K562 (cell line): ENCODE measurements around the gene GATA6. TPM values are rescaled to one million over a fixed set of nuclear protein-coding genes. Genes with fewer than 3 reads are reported as not detected.

Experiments used
- ATAC-seq: fragments of 200-7000 bp; cut with Tn5 transposase; 3 replicates; pipeline ENCODE4 v1.9.1; 2020; ENCODE audit warnings: moderate library complexity
- BruUV-seq: library from RNA; stranded (reverse); fragments of 400-500 nt; replicated peaks from 2 replicates; lab custom pipeline; 2021; lab: Mats Ljungman, UMichigan
- CTCF ChIA-PET: fragments of 300-600 bp; formaldehyde crosslinking; extraction: SDS; loops from one replicate; lab custom pipeline; 2021; ENCODE audit warnings: low intra/inter-chr PET ratio; lab: Yijun Ruan, JAX
- POLR2A ChIA-PET: fragments of 300-600, 350-650 bp; sonication (Branson Sonifier 250); formaldehyde crosslinking; extraction: SDS; loops from one replicate; lab custom pipeline; 2021; ENCODE audit warnings: antibody characterized with exemption, inconsistent platforms; lab: Yijun Ruan, JAX
- DNase-seq, 4 experiments: peaks; one replicate each; pipeline versions ENCODE4 v3.0.0 to v3.0.0-alpha.2; 2011 to 2018; ENCODE audit warnings: low spot score in 3 of 4, mixed read lengths in 3 of 4; ENCODE audit errors: extremely low read depth in 1 of 4
- FAIRE-seq: peaks from 2 replicates; lab custom pipeline; 2011; peaks lifted over from hg19 to GRCh38; lab: Jason Lieb, UNC
- H2AFZ ChIP-seq: 2 replicates; pipeline ENCODE4 v1.6.0; 2011; ENCODE audit warnings: low read depth, low read length, control low read depth, inconsistent platforms
- H3K27ac ChIP-seq: fragments of 200-600 bp; 3 replicates; pipeline ENCODE4 v1.8.0; 2011; ENCODE audit warnings: low read depth, mild to moderate bottlenecking, control low read depth, inconsistent platforms, low read length, moderate library complexity, mixed read lengths; ENCODE audit errors: extremely low read depth
- H3K27me3 ChIP-seq, 2 experiments: fragments of 300-600 bp in 1 of 2; 2 replicates in 1 of 2; 3 replicates in 1 of 2; pipeline versions ENCODE4 v1.6.0 to v1.8.0; 2011; ENCODE audit warnings: inconsistent platforms in 2 of 2, low read length in 2 of 2, mild to moderate bottlenecking in 1 of 2, mixed read lengths in 1 of 2, moderate library complexity in 1 of 2; ENCODE audit not compliant: control insufficient read depth in 2 of 2, insufficient read depth in 2 of 2
- H3K36me3 ChIP-seq: fragments of 300-600 bp; 3 replicates; pipeline ENCODE4 v1.8.0; 2011; ENCODE audit warnings: mild to moderate bottlenecking, low read length, inconsistent platforms; ENCODE audit not compliant: control insufficient read depth, insufficient read depth
- H3K4me1 ChIP-seq, 2 experiments: fragments of 200-600 bp in 1 of 2; replicated peaks in 1 of 2; 2 replicates in 1 of 2; 3 replicates in 1 of 2; pipeline versions ENCODE4 v1.5.1 to v1.8.0; 2011; ENCODE audit warnings: inconsistent platforms in 2 of 2, low read length in 2 of 2, mild to moderate bottlenecking in 1 of 2, mixed read lengths in 1 of 2, moderate library complexity in 1 of 2; ENCODE audit not compliant: control insufficient read depth in 2 of 2, insufficient read depth in 2 of 2
- H3K4me2 ChIP-seq: 2 replicates; pipeline ENCODE4 v1.6.1; 2011; ENCODE audit warnings: low read length, control low read depth, inconsistent platforms, mixed read lengths; ENCODE audit not compliant: insufficient read depth
- H3K4me3 ChIP-seq: fragments of 200-600 bp; sonication (generic), shearing (Covaris generic); 2 replicates; pipeline ENCODE4 v1.5.1; 2016; ENCODE audit warnings: control low read depth, inconsistent platforms
- H3K79me2 ChIP-seq: fragments of 200-600 bp; 3 replicates; pipeline ENCODE4 v1.8.0; 2011; ENCODE audit warnings: low read length, inconsistent platforms; ENCODE audit not compliant: control insufficient read depth, insufficient read depth
- H3K9ac ChIP-seq, 2 experiments: 2 replicates each; pipeline versions ENCODE4 v1.6.0 to v1.6.1; 2011; ENCODE audit warnings: low read depth in 2 of 2, low read length in 2 of 2, control low read depth in 1 of 2, inconsistent platforms in 1 of 2, mild to moderate bottlenecking in 1 of 2, mixed read lengths in 1 of 2; ENCODE audit not compliant: insufficient read depth in 1 of 2
- H3K9me1 ChIP-seq: one replicate; pipeline ENCODE4 v1.6.0; 2011; ENCODE audit warnings: inconsistent platforms, mild to moderate bottlenecking, low read length, moderate library complexity; ENCODE audit not compliant: control insufficient read depth, insufficient read depth
- H3K9me3 ChIP-seq: replicated peaks from 2 replicates; pipeline ENCODE4 v1.5.1; 2011; ENCODE audit warnings: low read depth, low read length, inconsistent platforms; ENCODE audit not compliant: control insufficient read depth, insufficient read depth
- H4K20me1 ChIP-seq: replicated peaks from 2 replicates; pipeline ENCODE4 v1.6.1; 2011; ENCODE audit warnings: low read length, inconsistent platforms, mixed read lengths; ENCODE audit not compliant: control insufficient read depth, insufficient read depth
- CCNT2 ChIP-seq: IDR thresholded peaks from 2 replicates; pipeline ENCODE4 v1.6.1; 2011; ENCODE audit warnings: borderline replicate concordance, low read depth, mild to moderate bottlenecking, moderate library complexity, mixed read lengths, low read length; ENCODE audit not compliant: insufficient read length; ENCODE audit errors: extremely low read depth
- E2F1 ChIP-seq: sonication (generic); formaldehyde crosslinking; IDR thresholded peaks from 2 replicates; pipeline ENCODE4 v1.8.1; 2023; ENCODE audit warnings: mild to moderate bottlenecking, missing genetic modification reagents, moderate library complexity
- ELK1 ChIP-seq: sonication (generic); formaldehyde crosslinking; IDR thresholded peaks from 2 replicates; pipeline ENCODE4 v1.8.1; 2022; ENCODE audit warnings: missing genetic modification reagents
- ETS2 ChIP-seq: IDR thresholded peaks from 2 replicates; pipeline ENCODE4 v1.6.1; 2016; ENCODE audit warnings: borderline replicate concordance, missing genetic modification characterization, mild to moderate bottlenecking, moderate library complexity, missing compliant biosample characterization; ENCODE audit not compliant: poor library complexity, severe bottlenecking
- ETV6 ChIP-seq, 3 experiments: fragments of 150-350 bp in 1 of 3; sonication (generic) in 1 of 3; formaldehyde crosslinking in 1 of 3; IDR thresholded peaks; 2 replicates each; pipeline versions ENCODE4 v1.6.1 to v1.8.0; 2014 to 2022; ENCODE audit warnings: borderline replicate concordance in 2 of 3, low read depth in 2 of 3, antibody characterized with exemption in 1 of 3, low read length in 1 of 3, mild to moderate bottlenecking in 1 of 3, missing genetic modification reagents in 1 of 3
- GTF2A2 ChIP-seq: IDR thresholded peaks from 2 replicates; pipeline ENCODE4 v1.6.1; 2016; ENCODE audit warnings: mild to moderate bottlenecking, missing genetic modification characterization, missing compliant biosample characterization
- IRF1 ChIP-seq: sonication (generic); formaldehyde crosslinking; IDR thresholded peaks from 2 replicates; pipeline ENCODE4 v1.8.0; 2022; ENCODE audit warnings: missing genetic modification reagents, mild to moderate bottlenecking, borderline replicate concordance
- MAFF ChIP-seq: IDR thresholded peaks from 2 replicates; pipeline ENCODE4 v1.6.1; 2012; ENCODE audit warnings: low read length, improper control_type of control experiment
- TSC22D4 ChIP-seq: fragments of 450-650 bp; IDR thresholded peaks from 2 replicates; pipeline ENCODE4 v1.6.1; 2016; ENCODE audit warnings: missing genetic modification characterization, missing biosample characterization, control low read depth
- ZNF277 ChIP-seq: fragments of 250-450 bp; sonication (Bioruptor Pico); IDR thresholded peaks from 2 replicates; pipeline ENCODE4 v1.8.0; 2022; ENCODE audit warnings: inconsistent platforms, mild to moderate bottlenecking, moderate library complexity, borderline replicate concordance
- WGBS: fragments of 100-300 bp; shearing (Covaris generic); methylation state at CpG from one replicate; pipeline ENCODE4 v1.1.6; 2016; ENCODE audit warnings: low coverage, mixed read lengths; ENCODE audit not compliant: insufficient coverage; ENCODE audit errors: missing lambda C conversion rate; 5-methylcytosine and 5-hydroxymethylcytosine counted together
- in situ Hi-C: fragments of 300-500 bp; cut with MboI; formaldehyde crosslinking; loops from 4 replicates; pipeline ENCODE4 v1.15.0; 2018; ENCODE audit warnings: inconsistent platforms, mixed read lengths
- intact Hi-C: fragments of 100-400 bp; cut with micrococcal nuclease; formaldehyde crosslinking; loops from 2 replicates; pipeline ENCODE4 v1.14.2; 2022
- polyA plus RNA-seq, 8 experiments: library from polyadenylated mRNA; depleted of rRNA in 4 of 8; stranded (reverse) in 5 of 8; unstranded in 3 of 8; fragments of >200 nt; fragmentation: Nextera tagmentation in 2 of 8; fragmentation: Illumina TruSeq in 1 of 8; extraction: Ambion mirVana in 2 of 8; extraction: Trizol in 1 of 8; gene quantifications; 2 replicates each; pipeline versions ENCODE4 v1.2.1 to v1.2.3, GENCODE V29; 2011 to 2014; ENCODE audit warnings: inconsistent platforms in 1 of 8, missing spikeins in 1 of 8
- total RNA-seq, 7 experiments: library from RNA; depleted of rRNA in 6 of 7; stranded (reverse); fragments of >200 nt in 6 of 7; fragmentation: Illumina TruSeq in 2 of 7; extraction: Trizol in 2 of 7; gene quantifications; 2 replicates each; pipeline versions ENCODE4 v1.2.1 to v1.2.3, GENCODE V29; 2011 to 2021; ENCODE audit warnings: low replicate concordance in 1 of 7

GATA6 gene
- total and polyA plus RNA-seq, 9 of the 15 experiments (the other 6 are each of a cell fraction or from before 2014, with no cell fraction given): 0.01 to 0.24 (median 0.16) TPM; not detected in 5

GRCh38 chr18:22172594-22173049 lies 3.2 kb downstream of the GATA6 start:
- intact Hi-C loops: no loop called here
- Histone ChIP-seq H3K9me1 (no peaks in the 10 kb centered on the region), H3K27ac (no peak overlapping the region), H3K4me3 (no peak overlapping the region), H3K36me3 (no peaks in the 10 kb centered on the region), H3K4me2 (no peak overlapping the region), H3K9me3 (no peaks in the 10 kb centered on the region; the same call in 1 of the 2 replicates), H3K4me1 (peaks cover 11 to 30% of the 10 kb centered on the region in 2 experiments)
- 40% methylated on average over 7 of the region's 7 CpGs for WGBS
- BruUV-seq: no TSS peak
- POLR2A ChIA-PET: interaction anchor here (0.6 kb wide), 1 partner anchor 42 kb away, joined by 3 read pairs; no protein-coding TSS in a partner anchor
- CTCF ChIA-PET: no interaction called here
- DNase-seq: no peak
- TF ChIP-seq ETV6 (IDR thresholded peaks at IDR 0.05; ENCODE audit: borderline replicate concordance in 1 of 2, low read depth in 2 of 2, low read length in 1 of 2) (no peak), ETV6 (CRISPR knock-in tag; IDR thresholded peaks at IDR 0.05; ENCODE audit: borderline replicate concordance) (no peak), CCNT2 (no peak), TSC22D4 (tag) (no peak), MAFF (no peak), E2F1 (CRISPR knock-in tag) (no peak), IRF1 (CRISPR knock-in tag) (no peak), GTF2A2 (no peak), ELK1 (CRISPR knock-in tag) (no peak), ZNF277 (CRISPR knock-in tag) (no peak), ETS2 (tag) (no peak)
- TF ChIP-seq, all 486 proteins: peak for 0
- peaks cover 5% of the 10 kb centered on the region for H4K20me1 ChIP-seq
- in situ Hi-C loops: no loop called here
- H2AFZ ChIP-seq: no peak overlapping the region
- no peak overlapping the region for H3K9ac ChIP-seq
- H3K79me2 ChIP-seq: no peaks in the 10 kb centered on the region
- no peak for ATAC-seq
- no peak for FAIRE-seq
- H3K27me3 ChIP-seq: peaks cover 29 to 55% of the 10 kb centered on the region in 2 experiments
